ENCODE data around the gene PEX11A.
"Not testable (repeated sequence)": the region's sequence is repeated elsewhere in the genome, so short reads cannot be mapped to it uniquely, and the experiment has no call there.

The PEX11A gene

DNA sequence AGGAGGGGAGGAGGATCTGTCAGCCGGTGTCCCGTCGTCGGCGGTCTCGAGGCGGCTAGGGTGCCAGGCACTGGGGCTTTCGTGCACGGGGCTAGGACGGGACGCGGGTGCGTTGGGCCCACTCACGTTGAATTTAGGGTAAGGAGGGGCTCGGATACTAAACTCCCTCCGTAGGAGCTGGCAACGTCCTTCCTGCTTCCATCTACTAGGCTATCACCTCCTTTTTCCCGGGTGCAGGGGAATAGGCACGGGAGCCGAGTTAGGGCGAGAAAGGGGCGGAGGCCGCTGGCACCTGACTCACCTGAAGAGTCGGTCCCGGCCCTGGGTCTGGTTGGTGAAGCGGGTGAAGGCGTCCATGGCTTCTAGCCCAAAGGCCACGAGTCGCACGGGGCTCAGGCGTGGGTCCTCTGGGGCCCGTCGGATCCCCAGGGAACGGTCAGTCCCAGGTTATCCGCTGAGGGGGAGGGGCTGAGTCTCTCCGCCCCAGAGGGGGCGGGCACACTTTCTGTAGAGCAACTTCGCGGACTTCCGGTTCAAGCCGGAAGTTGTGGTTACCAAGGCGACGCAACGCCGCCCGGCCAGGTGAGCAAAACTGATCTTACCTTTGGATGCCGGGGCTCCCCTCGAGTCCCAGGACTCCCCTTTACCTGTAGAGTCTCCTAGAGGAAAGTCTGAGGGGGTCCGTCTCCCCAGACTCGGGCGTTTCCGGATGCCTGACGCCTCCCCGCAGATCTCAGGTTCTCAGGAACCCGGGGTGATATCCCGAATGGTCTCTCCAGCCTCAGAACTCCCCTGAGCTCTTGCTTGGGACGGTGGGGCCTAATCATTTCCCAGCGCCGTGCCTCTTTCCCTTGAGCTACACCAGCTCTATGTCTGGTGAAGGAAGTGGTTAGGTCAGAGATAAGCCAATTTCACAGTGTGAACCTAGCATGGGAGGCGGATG, at the start of gene PEX11A, which contains the start of gene WDR93:
PEX11A (minus strand) TSS at position 479 of the 943 bp plus-strand sequence; CDS start at position 357, 122 bp downstream.
WDR93 (plus strand) TSS at position 536 of the 943 bp plus-strand sequence. CDS start 10,936 bp downstream, outside the sequence.
- peak; percentile 77 for DNase-seq (ENCODE audit: low read depth)

DNA sequence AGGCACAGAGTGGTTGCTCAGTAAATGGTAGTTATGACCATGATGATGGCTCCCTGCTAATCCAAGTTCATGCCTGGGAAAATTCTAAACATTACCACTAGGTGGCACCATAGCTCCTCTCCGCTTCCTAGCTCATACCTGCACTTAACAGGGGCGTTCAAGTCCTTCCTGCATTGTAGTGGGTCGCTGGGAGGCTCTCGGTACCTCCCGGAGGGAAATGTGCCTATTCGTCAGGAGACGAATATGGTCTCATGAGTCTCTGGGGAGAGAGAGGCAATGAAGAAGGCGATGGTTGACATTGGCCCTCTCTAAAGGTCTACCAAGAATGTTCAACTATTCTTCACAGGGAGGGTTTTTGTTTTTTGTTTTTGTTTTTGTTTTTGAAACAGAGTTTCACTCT, 49.6 kb upstream of the PEX11A start:
- DNase-seq (ENCODE audit: low read depth), result peak; percentile 66

DNA sequence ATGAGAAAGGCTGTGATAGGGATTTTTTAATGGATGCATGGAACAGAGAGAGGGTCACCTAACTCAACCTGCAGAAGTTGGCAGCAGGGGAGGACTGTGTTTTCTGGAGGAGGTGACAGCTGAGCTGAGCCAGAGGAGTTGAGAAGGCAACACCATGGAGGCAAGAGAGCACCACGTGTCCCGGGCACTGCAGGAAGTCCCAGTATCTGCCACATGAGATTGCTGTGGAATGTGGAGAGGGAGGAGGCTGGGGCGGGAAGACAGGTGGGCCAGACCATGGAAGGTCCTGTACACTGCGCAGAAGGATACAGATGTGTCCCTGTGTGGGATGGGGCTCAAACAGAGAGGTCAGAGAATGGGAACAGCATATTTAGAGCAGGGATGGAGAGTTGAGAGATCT, 45.2 kb upstream of the PEX11A start:
- no peak for DNase-seq (ENCODE audit: low read depth)

GRCh38 chr15:89732451-89733172, 42.1 kb upstream of the PEX11A start:
- DNase-seq (ENCODE audit: low read depth), result no peak

- DNase-seq (ENCODE audit: low read depth), result no peak
Observed at GRCh38 chr15:89731275-89731674, 40.7 kb upstream of the PEX11A start.

- no peak for DNase-seq (ENCODE audit: low read depth)
Observed at GRCh38 chr15:89728254-89728653, 37.7 kb upstream of the PEX11A start.

DNA sequence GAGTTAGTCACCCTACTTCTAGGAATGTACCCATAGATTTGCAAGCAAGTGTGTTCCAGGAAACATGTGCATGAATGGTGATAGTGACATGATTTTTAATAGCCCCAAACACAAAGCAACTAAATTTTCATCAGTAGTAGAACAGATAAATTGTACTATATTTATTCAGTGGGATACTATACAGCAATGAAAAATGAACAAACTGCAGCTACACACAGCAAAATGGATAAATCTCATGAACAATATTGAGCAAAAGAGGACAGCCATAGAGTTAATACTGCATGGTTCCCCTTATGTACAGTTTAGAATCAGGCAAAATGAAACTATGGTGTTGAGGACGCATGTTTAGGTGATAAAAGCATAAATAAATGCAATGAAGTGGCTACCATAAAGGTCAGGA, 34.5 kb upstream of the PEX11A start:
- DNase-seq (ENCODE audit: low read depth), result no peak

DNA sequence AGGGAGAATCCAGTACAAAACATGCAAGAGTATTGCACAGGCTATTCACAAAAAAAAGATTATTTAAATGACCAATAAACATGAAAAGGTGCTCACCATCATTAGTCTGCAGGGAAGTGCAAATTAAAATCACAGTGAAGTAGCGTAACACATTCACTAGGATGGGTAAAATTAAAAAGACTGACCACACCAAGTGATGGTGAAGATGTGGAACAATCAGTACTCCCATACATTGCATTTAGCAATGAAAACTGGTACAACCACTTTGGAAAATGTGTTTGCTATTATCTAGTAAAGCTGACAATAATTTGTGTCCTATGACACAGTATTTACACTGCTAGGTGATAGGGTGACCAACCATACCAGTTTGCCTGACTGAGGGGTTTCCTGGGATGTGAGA, 34.1 kb upstream of the PEX11A start:
- no peak for DNase-seq (ENCODE audit: low read depth)

GRCh38 chr15:89723031-89723430, 32.5 kb upstream of the PEX11A start:
- DNase-seq (ENCODE audit: low read depth), result no peak

DNA sequence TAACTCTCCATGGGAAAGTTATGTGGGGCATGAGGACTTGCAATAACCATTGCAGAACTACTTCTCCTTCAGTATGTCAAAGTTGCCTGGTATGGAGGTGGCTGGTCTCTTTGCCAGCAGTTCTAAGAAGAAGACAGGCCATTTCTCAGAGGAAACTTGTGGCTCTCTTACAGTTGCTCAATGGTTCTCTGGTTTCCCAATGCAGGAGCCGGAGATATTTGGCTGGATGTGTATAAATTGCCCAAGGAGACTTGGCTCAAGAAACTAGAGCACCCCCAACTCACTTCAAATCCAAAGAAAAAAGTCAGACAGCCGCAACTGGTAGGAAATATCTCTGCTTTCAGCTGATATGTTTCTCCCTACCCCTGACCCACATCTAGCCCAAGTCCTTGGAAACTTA, 24.2 kb upstream of the PEX11A start:
- no peak for DNase-seq (ENCODE audit: low read depth)

GRCh38 chr15:89707577-89707976, 17.0 kb upstream of the PEX11A start:
- no peak for DNase-seq (ENCODE audit: low read depth)

DNA sequence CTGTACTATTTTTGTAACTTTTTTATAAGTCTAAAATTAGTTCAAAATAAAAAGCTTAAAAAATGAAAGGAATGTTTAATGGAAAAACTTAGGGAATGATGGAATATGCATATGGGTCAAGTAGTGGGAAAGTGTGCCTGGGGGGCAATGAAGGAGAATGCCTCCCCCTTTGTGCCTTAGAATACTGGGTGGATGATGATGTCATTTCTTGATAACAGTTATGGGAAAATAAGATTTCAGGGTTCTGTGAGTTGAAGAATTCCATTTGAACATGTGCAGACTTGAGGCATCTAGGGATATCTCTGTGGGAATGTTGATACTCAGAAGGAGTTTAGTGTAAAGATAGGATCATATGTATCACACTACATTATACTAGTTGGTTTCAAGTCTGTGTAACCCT, 13.9 kb upstream of the PEX11A start:
- DNase-seq (ENCODE audit: low read depth), result no peak

GRCh38 chr15:89695198-89695597, 4.6 kb upstream of the PEX11A start:
- DNase-seq (ENCODE audit: low read depth), result no peak

DNA sequence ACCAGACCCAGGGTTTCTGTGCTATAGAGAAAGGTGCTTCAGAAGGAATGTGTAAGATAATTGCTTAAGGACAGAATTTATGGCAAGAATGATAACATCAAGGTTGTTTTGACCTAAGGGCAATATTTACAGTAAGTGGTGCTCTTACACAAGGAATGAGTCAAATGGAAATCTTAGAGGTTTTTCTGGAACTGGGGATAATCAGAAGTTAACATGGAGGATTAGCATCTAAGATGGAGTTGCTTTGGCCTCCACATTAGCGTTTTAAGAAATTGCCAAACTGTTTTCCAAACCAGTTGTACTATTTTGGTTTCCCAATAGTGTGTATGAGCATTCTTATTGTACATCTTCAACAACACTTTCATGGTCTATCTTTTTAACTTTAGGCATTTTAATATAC, 3.1 kb upstream of the PEX11A start:
- no peak for DNase-seq (ENCODE audit: low read depth)

DNA sequence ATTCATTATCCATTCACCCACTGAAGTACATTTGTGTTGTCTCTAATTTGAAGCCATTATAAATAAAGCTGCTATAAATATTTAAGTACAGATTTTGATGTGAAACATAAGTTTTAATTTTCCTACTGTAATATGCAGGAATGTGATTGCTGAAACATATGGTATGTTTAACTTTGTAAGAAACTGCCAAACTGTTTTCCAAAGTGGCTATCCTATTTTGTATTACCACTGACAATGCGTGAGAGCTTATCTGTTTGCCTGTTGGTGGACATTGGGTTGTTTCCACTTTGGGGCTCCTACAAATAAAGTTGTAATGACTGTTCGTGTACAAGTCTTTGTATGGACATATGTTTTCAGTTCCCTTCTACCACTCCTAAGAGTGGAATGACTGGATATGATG, 2.5 kb upstream of the PEX11A start:
- DNase-seq (ENCODE audit: low read depth), result no peak

DNA sequence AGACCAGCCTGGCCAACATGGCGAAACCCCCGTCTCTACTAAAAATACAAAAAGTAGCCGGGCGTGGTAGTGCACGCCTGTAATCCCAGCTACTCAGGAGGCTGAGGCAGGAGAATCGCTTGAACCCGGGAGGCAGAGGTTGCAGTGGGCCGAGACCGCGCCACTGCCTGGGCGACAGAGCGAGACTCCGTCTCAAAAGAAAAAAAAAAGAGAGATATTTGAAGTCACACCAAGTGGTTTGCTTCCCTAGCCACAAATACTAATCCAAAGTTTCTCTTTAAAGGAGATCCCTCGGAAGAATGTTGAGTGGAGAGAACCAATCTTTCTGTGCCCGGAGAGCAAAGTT, 651 bp downstream of the PEX11A start:
- DNase-seq (ENCODE audit: low read depth), result not testable (repeated sequence)

GRCh38 chr15:89686522-89686921, 4.0 kb downstream of the PEX11A start:
- DNase-seq (ENCODE audit: low read depth), result no peak

DNA sequence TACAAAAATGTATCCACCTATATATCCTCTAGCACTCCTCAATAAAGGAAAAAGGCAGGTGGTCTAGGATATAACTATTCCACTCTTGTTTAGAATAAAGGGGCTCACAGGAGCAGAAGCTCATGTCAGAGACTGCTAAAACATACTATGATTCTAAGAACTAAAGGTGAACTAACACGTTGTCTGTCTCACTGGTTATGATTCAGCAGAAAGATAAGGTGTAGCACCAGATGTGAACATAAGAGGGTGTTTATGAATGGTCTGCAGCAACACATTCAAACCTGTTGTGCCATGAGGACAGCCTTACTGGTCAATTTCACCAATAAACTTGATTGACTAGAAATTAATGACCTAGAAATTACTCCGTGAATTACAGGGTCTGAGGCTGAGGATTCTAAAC, 4.6 kb downstream of the PEX11A start:
- no peak for DNase-seq (ENCODE audit: low read depth)

DNA sequence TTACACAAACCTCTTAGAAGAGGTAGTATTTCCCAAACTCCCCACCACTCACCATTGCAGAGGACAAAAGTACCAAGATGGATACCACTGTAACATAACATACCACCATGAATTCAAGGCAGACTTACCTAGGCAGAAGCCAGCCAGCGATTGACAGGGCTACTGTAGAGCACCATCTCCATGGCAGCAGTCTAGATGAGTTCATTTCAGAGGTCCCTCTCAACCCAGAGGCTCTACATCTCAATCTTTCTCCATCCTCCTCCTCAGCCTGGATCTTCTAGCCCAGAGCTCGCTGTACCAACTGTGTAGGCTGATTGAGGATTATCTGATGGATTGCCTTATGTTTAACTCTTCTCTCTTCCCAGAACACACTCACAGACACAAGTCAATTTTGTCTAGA, 9.4 kb downstream of the PEX11A start:
- DNase-seq (ENCODE audit: low read depth), result no peak

DNA sequence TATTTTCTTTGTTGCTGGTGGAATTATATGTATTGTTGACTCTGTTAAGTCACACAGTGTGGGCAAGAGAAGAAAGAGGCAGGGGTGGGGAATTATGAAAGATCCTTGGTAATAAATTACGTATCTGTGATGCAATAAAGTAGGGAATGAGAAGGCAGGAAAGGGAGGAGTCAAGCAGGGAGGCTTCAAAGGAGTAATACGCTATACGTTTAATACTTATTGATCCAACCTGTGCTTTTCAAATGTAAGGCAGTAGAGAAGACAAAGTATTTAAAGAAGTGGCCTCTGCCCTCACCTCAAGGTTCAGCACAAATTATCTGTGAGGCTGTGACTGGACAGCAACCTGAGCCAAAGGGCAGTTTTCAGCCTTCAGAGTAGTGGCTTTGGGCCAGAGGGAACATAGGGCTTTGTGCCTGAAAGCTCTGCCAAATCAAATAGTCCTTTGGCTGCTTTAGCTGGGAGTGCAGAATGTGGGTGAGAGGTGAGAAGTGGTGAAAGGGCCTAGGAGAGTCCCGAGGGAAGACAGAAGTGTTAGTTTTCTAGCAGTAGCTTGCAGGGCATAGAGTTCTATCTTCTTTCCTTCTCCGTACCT, 10.2 kb downstream of the PEX11A start:
- DNase-seq (ENCODE audit: low read depth), result no peak

GRCh38 chr15:89679212-89679611, 11.3 kb downstream of the PEX11A start, which contains the start of gene PLIN1:
Gene PLIN1, minus strand, starts transcription at chr15:89679367. Its CDS starts 1,878 bp downstream, at chr15:89677489.
- DNase-seq (ENCODE audit: low read depth), result no peak

DNA sequence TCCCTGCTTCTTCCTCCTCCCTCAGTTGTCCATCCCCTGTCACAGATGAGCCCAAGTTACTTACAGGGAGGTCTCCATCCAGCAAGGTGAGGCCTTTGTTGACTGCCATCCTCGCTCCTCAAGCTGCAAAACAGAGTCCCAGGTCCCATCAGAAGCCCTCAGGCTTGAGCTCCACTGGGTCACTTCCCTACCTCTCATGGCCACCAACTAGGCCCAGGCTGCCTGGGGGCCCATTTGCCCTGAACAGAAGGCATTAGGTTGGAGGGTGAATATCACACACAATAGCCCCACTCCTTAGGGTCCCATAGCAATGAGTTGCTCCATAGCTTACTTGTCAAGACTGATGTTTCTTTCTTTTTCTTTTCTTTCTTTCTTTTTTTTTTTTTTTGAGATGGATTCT, 13.2 kb downstream of the PEX11A start:
- no peak for DNase-seq (ENCODE audit: low read depth)

DNA sequence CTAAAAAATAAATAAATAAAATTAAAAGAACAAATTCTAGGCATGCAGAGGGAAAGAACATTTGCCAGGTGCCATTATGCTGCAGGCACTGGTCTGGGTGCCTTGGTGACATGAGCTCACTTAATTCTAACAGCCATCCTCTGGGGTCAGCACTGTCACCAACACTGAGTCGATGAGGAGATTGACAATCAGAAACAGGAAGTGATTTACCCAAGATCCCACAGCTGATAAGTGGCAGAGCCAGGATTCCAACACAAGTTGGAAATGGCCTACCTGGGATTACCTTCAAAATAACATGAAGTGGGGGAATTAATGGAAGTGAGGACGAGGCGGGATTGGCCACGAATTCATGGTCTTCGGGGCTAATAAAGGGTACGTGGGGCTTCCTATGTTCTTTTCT, 14.9 kb downstream of the PEX11A start:
- no peak for DNase-seq (ENCODE audit: low read depth)
